Mesenchymal stem cell (in vitro differentiated cells and primary cell): Measurements from ENCODE around the gene CHRM2.
A peak's percentile ranks its signal among the peaks of the same experiment; 100 is the strongest.

Experiments
- DNase-seq: peaks from one replicate; pipeline ENCODE4 v3.0.0-alpha.2; 2013
- H2AFZ ChIP-seq: one replicate; pipeline ENCODE4 v1.6.1; 2013; ENCODE audit warnings: low read depth, mild to moderate bottlenecking, control low read depth, inconsistent platforms, low read length, moderate library complexity
- H2AK5ac ChIP-seq: 2 replicates; pipeline ENCODE4 v1.6.1; 2013; ENCODE audit warnings: low read length, moderate library complexity, mild to moderate bottlenecking, inconsistent platforms; ENCODE audit not compliant: severe bottlenecking
- H2BK120ac ChIP-seq: one replicate; pipeline ENCODE4 v1.6.1; 2013; ENCODE audit warnings: low read depth, mild to moderate bottlenecking, inconsistent platforms, low read length, moderate library complexity
- H2BK12ac ChIP-seq, 2 experiments: one replicate each; pipeline ENCODE4 v1.6.1; 2013; ENCODE audit warnings: inconsistent platforms in 2 of 2, low read length in 2 of 2, mild to moderate bottlenecking in 2 of 2, moderate library complexity in 2 of 2, control low read depth in 1 of 2
- H2BK15ac ChIP-seq: one replicate; pipeline ENCODE4 v1.6.1; 2013; ENCODE audit warnings: mild to moderate bottlenecking, low read depth, inconsistent platforms; ENCODE audit not compliant: poor library complexity, severe bottlenecking
- H2BK5ac ChIP-seq: 2 replicates; pipeline ENCODE4 v1.6.1; 2013; ENCODE audit warnings: low read depth, mild to moderate bottlenecking, low read length, control low read depth, inconsistent platforms; ENCODE audit not compliant: poor library complexity, severe bottlenecking
- H3K14ac ChIP-seq, 2 experiments: one replicate each; pipeline ENCODE4 v1.6.1; 2013; ENCODE audit warnings: inconsistent platforms in 2 of 2, low read length in 2 of 2, control low read depth in 1 of 2, mild to moderate bottlenecking in 1 of 2, moderate library complexity in 1 of 2
- H3K18ac ChIP-seq, 2 experiments: one replicate each; pipeline ENCODE4 v1.6.1; 2013; ENCODE audit warnings: inconsistent platforms in 2 of 2, low read length in 2 of 2, control low read depth in 1 of 2, low read depth in 1 of 2, mild to moderate bottlenecking in 1 of 2
- H3K23ac ChIP-seq, 2 experiments: one replicate each; pipeline ENCODE4 v1.6.1; 2013; ENCODE audit warnings: inconsistent platforms in 2 of 2, low read length in 2 of 2, mild to moderate bottlenecking in 2 of 2, moderate library complexity in 2 of 2, control low read depth in 1 of 2
- H3K27ac ChIP-seq: 2 replicates; pipeline ENCODE4 v1.5.1; 2013; ENCODE audit warnings: mild to moderate bottlenecking, moderate library complexity, low read length, control low read depth, inconsistent platforms; ENCODE audit not compliant: poor library complexity, severe bottlenecking
- H3K27me3 ChIP-seq, 2 experiments: 2 replicates each; pipeline versions ENCODE4 v1.6.1 to v1.7.0; 2013; ENCODE audit warnings: low read length in 2 of 2, mild to moderate bottlenecking in 2 of 2, moderate library complexity in 2 of 2, control low read depth in 1 of 2, inconsistent platforms in 1 of 2; ENCODE audit not compliant: control insufficient read depth in 1 of 2, insufficient read depth in 1 of 2
- H3K36me3 ChIP-seq, 2 experiments: 2 replicates each; pipeline versions ENCODE4 v1.6.1 to v1.7.0; 2013; ENCODE audit warnings: low read length in 2 of 2, control low read depth in 1 of 2, inconsistent platforms in 1 of 2, low read depth in 1 of 2, mild to moderate bottlenecking in 1 of 2; ENCODE audit not compliant: insufficient read depth in 2 of 2, control insufficient read depth in 1 of 2
- H3K4ac ChIP-seq, 2 experiments: one replicate each; pipeline ENCODE4 v1.6.1; 2013; ENCODE audit warnings: inconsistent platforms in 2 of 2, low read length in 2 of 2, mild to moderate bottlenecking in 2 of 2, moderate library complexity in 2 of 2, control low read depth in 1 of 2, low read depth in 1 of 2
- H3K4me1 ChIP-seq: 2 replicates; pipeline ENCODE4 v1.6.1; 2013; ENCODE audit warnings: low read depth, low read length, control low read depth; ENCODE audit not compliant: control insufficient read depth, insufficient read depth
- H3K4me2 ChIP-seq: 2 replicates; pipeline ENCODE4 v1.6.1; 2013; ENCODE audit warnings: low read length, mild to moderate bottlenecking, inconsistent platforms; ENCODE audit not compliant: poor library complexity, severe bottlenecking
- H3K4me3 ChIP-seq, 2 experiments: 2 replicates each; pipeline versions ENCODE4 v1.5.1 to v1.7.0; 2013; ENCODE audit warnings: low read length in 2 of 2, mild to moderate bottlenecking in 2 of 2, control low read depth in 1 of 2, low read depth in 1 of 2; ENCODE audit not compliant: insufficient read depth in 1 of 2
- H3K79me1 ChIP-seq: replicated peaks from 2 replicates; pipeline ENCODE4 v1.6.1; 2013; ENCODE audit warnings: mild to moderate bottlenecking, control low read depth, low read length, inconsistent platforms; ENCODE audit not compliant: poor library complexity, severe bottlenecking
- H3K9ac ChIP-seq: 2 replicates; pipeline ENCODE4 v1.7.0; 2013; ENCODE audit warnings: mild to moderate bottlenecking, low read length, moderate library complexity
- H3K9me3 ChIP-seq: 2 replicates; pipeline ENCODE4 v1.7.0; 2013; ENCODE audit warnings: mild to moderate bottlenecking, low read length; ENCODE audit not compliant: control insufficient read depth
- H4K8ac ChIP-seq: one replicate; pipeline ENCODE4 v1.6.1; 2013; ENCODE audit warnings: inconsistent platforms, mild to moderate bottlenecking, low read length, moderate library complexity
- H4K91ac ChIP-seq: one replicate; pipeline ENCODE4 v1.6.1; 2013; ENCODE audit warnings: mild to moderate bottlenecking, low read length, inconsistent platforms
- WGBS: methylation state at CpG from one replicate; pipeline ENCODE4 v1.1.7; 2013; ENCODE audit warnings: mixed read lengths; 5-methylcytosine and 5-hydroxymethylcytosine counted together

CHRM2 gene

DNA sequence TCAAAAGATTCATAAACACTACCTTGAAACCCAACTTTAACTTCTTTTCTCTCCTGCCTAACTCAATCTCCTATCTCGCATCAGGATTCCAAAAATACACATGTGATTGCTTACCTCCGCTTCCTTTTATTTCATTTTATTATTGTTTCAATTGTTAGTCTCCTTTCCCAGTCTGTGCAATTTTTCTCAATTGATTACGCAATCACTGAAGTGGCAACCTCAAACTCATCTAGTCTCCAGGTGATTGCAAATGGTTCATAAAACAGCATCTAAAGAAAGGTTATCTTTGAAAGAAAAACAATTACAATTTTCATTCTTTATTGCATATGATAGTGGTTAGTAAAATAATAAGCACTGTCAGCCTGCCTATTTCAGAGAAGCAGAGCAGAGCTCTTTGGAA, 45.6 kb downstream of the CHRM2 start:
- H3K27me3 ChIP-seq: no peaks in the 10 kb centered on the region
- H3K23ac ChIP-seq: no peak overlapping the region
- no peak overlapping the region for H4K8ac ChIP-seq
- H3K9ac ChIP-seq: no peak overlapping the region
- DNase-seq: no peak
- no peak overlapping the region for H3K4me2 ChIP-seq
- H3K18ac ChIP-seq: no peak overlapping the region
- H3K4me3 ChIP-seq: no peak overlapping the region
- H2AK5ac ChIP-seq: no peak overlapping the region
- WGBS: 98% methylated on average over 3 of the region's 3 CpGs
- H2BK120ac ChIP-seq: no peak overlapping the region
- H3K36me3 ChIP-seq: no peaks in the 10 kb centered on the region
- no peaks in the 10 kb centered on the region for H3K9me3 ChIP-seq
- H2BK12ac ChIP-seq: no peak overlapping the region
- no peak overlapping the region for H2AFZ ChIP-seq
- no peak overlapping the region for H3K27ac ChIP-seq
- H4K91ac ChIP-seq: no peak overlapping the region
- no peak overlapping the region for H3K4ac ChIP-seq
- H3K4me1 ChIP-seq: no peaks in the 10 kb centered on the region
- no peak overlapping the region for H2BK5ac ChIP-seq
- H3K79me1 ChIP-seq: no peaks in the 10 kb centered on the region
- H2BK15ac ChIP-seq: no peak overlapping the region
- no peak overlapping the region for H3K14ac ChIP-seq

DNA sequence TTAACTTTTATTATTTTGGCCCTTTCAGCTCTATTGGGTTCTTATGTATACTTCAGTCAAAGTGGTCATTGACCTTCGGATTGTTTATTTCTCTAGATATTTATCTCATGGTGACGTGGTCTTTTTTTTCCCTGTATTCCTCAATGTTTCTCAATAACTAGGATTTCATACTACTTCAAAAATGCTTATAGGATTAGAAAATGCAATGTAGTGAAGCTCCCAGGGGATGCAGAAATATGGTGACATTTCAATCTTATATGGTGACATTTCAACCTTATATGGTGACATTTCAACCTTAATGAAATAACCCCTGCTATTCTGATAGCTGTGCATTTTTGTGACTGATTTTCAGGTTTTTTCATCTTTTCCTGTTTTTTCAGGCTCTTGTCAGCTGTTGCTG, 51.4 kb downstream of the CHRM2 start:
- H2BK15ac ChIP-seq: no peak overlapping the region
- H3K9me3 ChIP-seq: no peaks in the 10 kb centered on the region
- no peak overlapping the region for H3K4me2 ChIP-seq
- DNase-seq: peak; percentile 72
- H3K27me3 ChIP-seq: no peaks in the 10 kb centered on the region
- no peak overlapping the region for H2BK12ac ChIP-seq
- H3K79me1 ChIP-seq: no peaks in the 10 kb centered on the region
- H3K36me3 ChIP-seq: no peaks in the 10 kb centered on the region
- H2AFZ ChIP-seq: no peak overlapping the region
- H2BK120ac ChIP-seq: no peak overlapping the region
- H3K18ac ChIP-seq: no peak overlapping the region
- H3K4me1 ChIP-seq: no peaks in the 10 kb centered on the region
- no peak overlapping the region for H3K23ac ChIP-seq
- no peak overlapping the region for H3K9ac ChIP-seq
- no peak overlapping the region for H3K4me3 ChIP-seq
- WGBS: no CpG with 5 or more reads among the region's 2 CpGs
- no peak overlapping the region for H3K4ac ChIP-seq
- no peak overlapping the region for H3K14ac ChIP-seq
- no peak overlapping the region for H2BK5ac ChIP-seq
- H3K27ac ChIP-seq: no peak overlapping the region
- no peak overlapping the region for H4K91ac ChIP-seq
- no peak overlapping the region for H2AK5ac ChIP-seq
- no peak overlapping the region for H4K8ac ChIP-seq

DNA sequence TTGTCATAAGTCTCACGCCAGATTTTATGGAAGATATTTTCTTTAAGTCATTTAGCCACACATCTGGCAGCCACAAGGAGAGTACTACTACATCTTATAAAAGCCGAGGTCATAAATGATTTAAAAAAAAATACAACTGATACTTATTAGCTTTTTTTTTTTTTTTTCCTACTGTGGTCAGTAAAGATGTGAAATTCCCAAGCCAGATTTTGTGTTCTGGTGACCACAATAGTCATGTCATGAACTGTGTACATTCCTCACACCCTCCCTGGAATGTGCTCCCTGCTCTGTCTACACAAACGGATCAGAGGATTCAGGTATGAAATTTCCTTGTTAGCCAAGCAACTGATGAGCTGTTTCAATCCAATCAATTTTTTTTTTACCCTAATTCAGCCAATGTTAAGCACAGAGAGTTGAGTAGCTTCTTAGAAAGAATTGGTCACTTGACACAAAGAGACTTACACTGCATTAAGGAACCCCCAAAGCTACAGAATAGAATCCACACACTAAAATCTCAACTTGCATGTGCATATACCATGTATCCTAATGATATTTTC, 54.7 kb downstream of the CHRM2 start:
- Histone ChIP-seq H3K23ac (no peak overlapping the region), H3K9me3 (no peaks in the 10 kb centered on the region), H2AK5ac (no peak overlapping the region), H3K4me2 (no peak overlapping the region), H2AFZ (no peak overlapping the region), H2BK120ac (no peak overlapping the region), H3K4ac (no peak overlapping the region), H4K8ac (no peak overlapping the region), H2BK5ac (no peak overlapping the region), H3K4me1 (no peaks in the 10 kb centered on the region), H3K14ac (no peak overlapping the region), H3K36me3 (no peaks in the 10 kb centered on the region), H3K18ac (no peak overlapping the region), H3K27ac (no peak overlapping the region), H3K9ac (no peak overlapping the region), H3K27me3 (no peaks in the 10 kb centered on the region), H3K4me3 (no peak overlapping the region), H2BK12ac (peak overlapping the region in 1 of 2 experiments; percentile 87), H3K79me1 (no peaks in the 10 kb centered on the region), H4K91ac (no peak overlapping the region), H2BK15ac (no peak overlapping the region)
- peak; percentile 57 for DNase-seq
- WGBS: 100% methylated on average over 1 of the region's 3 CpGs

DNA sequence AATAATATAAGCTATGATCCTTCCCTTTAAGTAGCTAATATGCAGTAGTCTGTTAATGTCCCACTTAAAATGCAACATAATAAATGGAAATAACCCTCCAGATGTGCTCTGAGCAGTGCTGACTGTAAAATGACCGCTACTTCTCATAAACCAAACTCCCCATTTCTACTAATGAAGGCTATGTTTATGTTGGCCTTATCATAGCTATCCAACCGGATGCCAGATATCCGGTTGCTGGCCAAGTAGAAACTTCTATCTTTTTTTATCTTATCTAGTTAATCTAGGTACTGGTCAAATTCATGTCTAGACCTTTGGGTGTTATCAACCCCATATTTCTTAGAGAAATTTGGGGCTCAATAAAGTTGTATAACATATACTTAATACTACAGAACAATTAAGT, 56.6 kb downstream of the CHRM2 start:
- H3K4me1 ChIP-seq: no peaks in the 10 kb centered on the region
- H2BK5ac ChIP-seq: no peak overlapping the region
- no peak overlapping the region for H2AFZ ChIP-seq
- H2AK5ac ChIP-seq: no peak overlapping the region
- H4K8ac ChIP-seq: no peak overlapping the region
- H3K27me3 ChIP-seq: no peaks in the 10 kb centered on the region
- H4K91ac ChIP-seq: no peak overlapping the region
- H3K4me2 ChIP-seq: no peak overlapping the region
- no peak overlapping the region for H3K23ac ChIP-seq
- H3K14ac ChIP-seq: no peak overlapping the region
- H3K4me3 ChIP-seq: no peak overlapping the region
- no peak overlapping the region for H3K9ac ChIP-seq
- no peaks in the 10 kb centered on the region for H3K36me3 ChIP-seq
- 40% methylated on average over 1 of the region's 3 CpGs for WGBS
- H3K18ac ChIP-seq: no peak overlapping the region
- H3K9me3 ChIP-seq: no peaks in the 10 kb centered on the region
- peak; percentile 58 for DNase-seq
- no peak overlapping the region for H3K27ac ChIP-seq
- H2BK12ac ChIP-seq: no peak overlapping the region
- H3K4ac ChIP-seq: no peak overlapping the region
- H3K79me1 ChIP-seq: no peaks in the 10 kb centered on the region
- no peak overlapping the region for H2BK120ac ChIP-seq
- no peak overlapping the region for H2BK15ac ChIP-seq
